NCI-H1436 treated with DMSO at 0.1 percent for 48 hours (cell line): ENCODE measurements around the gene MID1.

Experiments
- DNase-seq: peaks from one replicate; lab custom pipeline; 2025; lab: John Stamatoyannopoulos, UW

Gene MID1

DNA sequence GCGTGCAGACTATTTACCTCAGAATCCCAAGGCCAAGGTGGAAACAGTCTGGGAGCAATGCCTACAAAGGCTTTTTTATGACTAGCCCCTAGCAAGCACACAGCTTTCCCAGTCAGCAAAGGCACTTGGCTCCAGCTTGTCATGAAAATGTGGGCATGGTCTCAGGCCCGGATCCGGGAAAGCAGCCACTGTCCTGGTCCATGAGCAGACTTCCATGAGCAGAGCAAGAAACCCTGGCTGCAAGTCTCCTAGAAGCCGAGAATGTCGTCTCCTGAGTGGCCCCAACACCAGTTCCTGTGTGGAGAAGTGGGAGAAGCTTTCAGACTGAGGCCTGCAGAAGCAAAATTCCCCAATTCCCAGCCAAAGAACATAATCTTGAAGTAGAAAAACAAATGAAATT, 190.5 kb downstream of the MID1 start:
- no peak for DNase-seq

DNA sequence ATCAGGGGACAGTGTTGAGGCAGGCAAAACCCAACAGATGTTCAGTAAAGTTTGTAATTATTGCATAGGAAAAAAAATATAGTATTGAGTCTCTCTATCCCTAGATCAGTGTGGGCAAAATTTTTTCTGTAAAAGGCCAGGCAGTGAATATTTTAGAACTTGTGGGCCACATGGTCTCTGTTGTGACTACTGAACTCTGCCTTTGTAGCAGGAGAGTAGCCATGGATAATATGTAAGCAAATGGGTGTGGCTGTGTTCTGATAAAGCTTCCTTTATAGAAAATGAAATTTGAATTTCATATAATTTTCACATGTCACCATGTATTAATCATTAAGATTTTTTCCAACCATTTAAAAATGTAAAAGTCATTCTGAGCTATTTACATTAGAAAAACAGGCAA, 193.1 kb downstream of the MID1 start:
- no peak for DNase-seq

DNA sequence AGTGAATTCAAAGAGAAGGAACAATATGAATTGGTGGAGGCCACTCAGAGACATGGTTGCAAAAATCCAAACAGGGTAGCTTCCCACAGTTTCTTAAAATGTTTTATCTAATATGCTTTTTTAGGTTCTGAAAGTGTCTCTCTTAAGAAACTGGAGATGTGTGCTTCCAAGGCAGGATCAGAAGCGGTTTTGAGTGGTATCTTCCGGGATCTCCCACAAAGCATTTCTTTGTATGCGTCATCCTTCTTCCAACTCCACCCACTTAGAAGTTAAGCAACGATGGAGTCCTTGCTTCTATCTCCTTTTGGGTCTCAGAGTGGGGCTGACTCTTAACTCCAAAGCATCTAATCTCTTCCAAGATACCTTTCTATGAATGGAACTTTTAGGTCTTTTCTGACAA, 196.7 kb downstream of the MID1 start:
- DNase-seq, result no peak

DNA sequence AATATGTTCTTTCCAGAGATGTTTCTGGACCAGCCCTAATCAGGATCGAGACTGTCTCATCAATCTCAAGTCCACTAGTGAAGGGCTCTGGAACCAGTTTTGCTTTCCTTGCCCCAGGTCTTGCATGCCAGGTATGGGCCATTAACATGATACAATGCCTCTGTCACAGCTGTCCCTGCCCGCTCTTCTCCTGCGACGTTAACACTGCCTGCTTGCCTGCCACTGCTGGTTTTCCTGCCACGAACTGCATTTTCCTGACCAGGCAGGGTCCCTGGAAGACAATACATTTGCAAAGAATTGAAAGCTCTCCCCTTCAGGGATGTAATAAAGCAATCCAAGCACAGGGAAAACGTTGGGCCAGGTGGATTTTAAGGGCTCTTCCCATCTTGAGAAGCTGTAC, 200.3 kb downstream of the MID1 start:
- no peak for DNase-seq

DNA sequence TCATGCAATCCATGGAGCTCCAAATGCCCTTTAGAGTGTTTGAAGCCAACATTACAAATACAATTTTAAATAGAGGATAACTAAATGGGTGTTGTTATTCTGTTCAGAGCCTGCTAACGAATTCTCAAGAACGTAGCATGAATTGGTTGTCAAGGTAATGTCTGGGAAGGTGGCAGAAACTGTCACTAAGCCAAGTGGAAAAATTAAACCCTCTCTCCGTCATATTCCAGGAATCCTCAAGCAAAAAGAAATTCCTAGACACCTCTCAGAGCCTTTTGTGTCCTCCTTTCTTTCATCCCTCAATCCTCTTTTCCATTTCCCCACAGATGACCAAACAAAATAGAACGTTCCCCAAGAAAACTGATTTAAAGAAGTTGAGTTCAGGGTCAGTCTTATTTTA, 204.0 kb downstream of the MID1 start:
- DNase-seq, result no peak

DNA sequence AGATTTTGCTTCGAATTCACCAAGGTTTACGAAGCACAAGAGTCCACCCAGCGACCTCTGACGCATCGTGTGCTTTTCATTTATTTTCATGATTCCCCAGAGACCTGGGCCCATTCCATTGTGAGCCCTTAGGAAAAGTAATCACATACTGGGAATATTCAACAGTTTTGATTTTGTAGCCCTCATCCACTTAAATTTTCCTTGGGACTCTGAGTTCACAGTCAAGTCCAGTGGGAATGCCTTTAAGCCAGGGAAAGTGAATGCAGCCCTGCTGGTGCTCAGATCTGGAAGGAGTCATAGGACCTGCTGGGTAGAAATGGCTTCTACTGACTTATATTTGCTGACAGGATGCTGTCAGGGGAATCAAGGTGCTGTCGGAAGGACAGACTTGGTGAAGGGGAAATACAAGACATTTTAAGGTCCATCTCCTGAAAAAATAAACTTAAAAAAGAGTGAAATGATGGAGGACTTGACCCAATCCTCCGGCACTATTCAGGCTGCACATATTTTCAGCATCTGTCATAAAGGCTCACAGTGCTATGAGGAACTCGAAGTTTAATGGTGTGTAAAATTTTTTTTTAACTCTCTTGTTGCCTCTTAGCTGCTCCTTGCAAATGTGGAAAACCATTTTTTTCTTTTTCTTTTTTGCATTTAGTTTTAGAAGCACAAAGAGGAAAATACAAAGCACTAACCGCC, 204.9 kb downstream of the MID1 start:
- DNase-seq, result no peak

DNA sequence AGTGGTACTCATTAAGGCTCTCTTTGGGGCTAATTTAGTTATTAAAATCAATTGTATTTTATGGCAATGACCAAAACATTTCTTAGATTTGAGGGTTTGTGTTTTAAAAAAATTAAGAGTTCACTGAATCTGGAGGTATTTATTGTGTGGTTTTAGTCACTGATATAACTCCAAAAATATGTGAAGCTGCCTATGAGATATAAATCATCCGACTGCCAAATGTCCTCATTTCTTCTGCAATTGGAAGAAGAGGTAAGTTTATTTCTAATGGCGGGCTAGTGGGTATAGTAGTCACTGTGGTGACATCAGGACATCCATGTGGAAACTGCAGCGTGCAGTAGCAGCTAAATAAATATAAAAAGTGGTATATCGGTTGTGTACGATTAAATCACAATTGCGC, 205.5 kb downstream of the MID1 start:
- DNase-seq, result no peak

DNA sequence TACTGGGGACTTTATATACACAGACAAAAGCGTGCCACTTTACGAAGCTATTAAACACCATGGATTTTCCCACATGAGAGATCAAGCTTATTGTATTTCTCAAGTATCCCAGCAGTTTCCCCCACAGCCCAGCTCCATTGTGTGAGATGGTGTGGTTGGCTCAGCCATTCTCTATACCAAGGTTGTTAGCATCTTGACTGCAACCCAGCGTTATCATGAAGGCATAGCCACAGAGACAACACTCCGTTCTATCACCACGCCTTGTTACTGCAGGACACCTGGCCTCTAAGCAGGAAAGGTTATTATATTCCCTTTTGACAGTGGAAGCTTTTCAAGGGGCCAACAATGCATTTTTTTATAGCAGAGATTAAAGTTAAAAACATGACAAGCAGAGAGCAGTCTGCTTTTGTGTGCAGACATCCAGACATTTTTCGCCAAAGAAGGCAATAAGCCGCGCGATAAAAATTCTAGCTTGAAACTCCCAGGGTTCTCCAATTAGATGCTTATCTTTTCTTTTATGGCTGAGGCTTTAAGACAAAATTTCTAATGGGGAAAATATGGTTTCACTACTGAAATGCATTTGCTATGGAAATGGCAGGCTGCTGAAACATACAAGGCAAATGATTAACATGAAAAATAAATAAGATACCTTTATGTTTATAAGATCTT, 206.1 kb downstream of the MID1 start:
- DNase-seq, result no peak

DNA sequence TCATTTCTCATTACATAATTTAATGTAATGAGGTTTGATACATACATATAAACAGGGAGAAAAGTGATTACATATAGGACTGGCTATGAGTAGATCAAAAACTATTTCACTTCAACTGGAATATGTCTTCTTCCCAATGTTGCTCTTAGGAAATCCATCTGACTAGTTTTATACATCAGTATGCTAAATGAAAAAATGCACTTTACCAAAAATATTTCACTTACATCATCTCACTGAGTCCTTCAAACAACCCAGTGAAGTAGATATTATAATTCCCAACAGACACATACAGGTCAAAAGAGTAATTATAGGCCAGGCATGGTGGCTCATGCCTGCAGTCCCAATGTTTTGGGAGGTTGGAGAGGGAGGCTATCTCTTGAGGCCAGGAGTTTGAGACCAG, 215.9 kb downstream of the MID1 start:
- DNase-seq, result no peak

DNA sequence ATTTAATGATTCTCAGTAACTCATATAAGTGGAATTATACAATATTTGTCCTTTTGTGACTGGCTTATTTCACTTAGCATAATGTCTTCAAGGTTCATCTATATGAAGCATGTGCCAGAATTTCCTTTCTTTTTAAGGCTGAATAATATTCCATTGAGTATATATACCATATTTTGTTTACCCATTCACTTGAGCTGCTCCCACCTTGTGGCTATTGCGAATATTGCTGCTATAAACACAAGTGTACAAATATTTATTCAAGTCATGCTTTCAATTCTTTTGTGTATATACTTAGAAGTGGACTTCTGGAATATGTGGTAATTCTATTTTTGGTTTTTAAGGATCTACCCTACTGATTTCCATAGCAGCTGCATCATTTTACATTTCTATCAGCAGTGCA, 219.1 kb downstream of the MID1 start:
- DNase-seq, result no peak

DNA sequence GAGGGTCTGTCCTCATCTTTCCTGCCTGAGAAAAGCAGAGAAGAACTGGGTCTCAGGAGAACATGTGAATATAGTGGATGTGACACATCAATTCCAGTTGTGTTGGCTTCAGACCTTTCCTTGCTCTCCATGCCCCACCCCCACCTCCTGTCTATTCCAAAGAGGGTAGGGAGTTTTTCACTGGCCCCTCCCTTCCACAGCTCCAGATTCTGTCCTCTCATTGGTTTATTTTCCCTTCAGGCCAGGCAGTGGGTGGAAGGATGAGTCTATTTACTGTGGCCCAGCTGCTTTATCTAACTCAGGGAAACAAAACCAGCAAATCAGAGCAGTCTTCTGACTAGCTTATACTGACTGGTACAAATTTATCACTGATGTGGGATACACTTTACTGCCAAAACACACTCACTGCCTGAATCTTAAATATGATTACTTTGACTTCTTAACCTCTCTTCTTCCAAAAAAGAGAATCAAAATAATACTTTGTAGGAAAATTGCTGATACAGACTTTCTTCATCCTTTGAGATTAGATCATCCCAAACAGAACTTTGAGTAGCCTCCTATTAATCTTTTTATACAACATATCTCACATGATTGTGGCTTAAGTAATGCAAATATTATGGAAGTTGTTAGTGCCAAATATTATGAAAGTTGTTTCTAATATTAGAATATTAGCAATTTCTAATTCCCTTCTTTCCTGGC, 221.2 kb downstream of the MID1 start:
- no peak for DNase-seq

DNA sequence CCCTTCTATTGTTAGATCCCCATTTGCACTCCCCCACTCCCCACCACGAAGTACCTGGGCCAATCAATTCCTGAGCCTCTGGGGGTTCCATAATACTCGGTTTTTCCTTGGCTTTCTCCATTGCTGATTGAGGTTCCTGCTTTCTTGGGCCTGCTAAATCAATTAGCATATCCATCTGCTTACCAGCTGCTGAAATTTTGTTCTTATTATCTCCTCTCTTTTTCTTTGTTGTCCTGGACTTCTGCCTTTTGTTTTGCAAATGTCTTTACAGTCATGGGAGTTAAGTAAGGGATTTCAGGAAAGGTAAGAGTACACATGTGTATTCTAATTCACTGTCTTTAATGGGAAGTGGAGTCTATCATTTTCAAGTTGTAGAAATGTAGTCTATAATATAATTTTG, 222.2 kb downstream of the MID1 start:
- DNase-seq, result no peak

DNA sequence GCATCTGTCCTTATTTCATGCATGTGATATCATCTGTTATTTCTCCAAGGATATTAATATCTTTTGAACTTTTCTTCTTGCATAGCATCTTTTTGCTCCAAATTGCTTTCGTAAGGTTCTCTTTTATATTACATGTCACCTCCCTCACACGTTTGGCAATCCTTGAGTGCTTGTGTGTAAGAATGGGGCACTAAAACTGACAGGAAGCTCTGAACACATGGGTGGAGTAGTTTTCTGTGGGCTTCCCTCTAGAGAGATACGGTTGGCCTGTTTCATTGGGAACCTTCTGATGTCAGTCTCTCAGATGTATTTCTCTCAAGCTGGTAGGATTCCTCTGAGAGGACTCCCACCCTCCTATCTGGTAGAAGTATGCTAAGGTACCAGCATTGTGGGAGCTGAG, 223.0 kb downstream of the MID1 start:
- no peak for DNase-seq

DNA sequence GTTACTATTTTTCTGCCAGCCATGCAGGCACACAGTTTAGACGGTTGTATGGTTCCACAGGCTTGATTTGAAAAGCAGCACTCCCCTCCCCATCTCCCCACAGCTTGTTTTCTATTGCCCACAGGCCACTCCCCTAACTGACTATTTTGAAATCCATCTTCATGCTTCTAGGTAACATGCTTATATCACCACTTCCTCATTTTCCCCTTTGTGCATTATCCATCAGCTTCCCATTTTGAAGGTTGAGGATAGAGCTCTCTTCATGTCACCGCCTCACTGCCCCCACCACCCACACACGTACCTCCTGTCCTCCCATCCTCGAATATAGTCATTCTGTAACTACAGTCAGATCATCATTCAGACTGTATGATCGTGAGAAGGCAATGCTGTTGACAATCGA, 224.7 kb downstream of the MID1 start:
- no peak for DNase-seq
